ENCODE results near the gene VAMP4.
"Not testable (repeated sequence)": the region's sequence is repeated elsewhere in the genome, so short reads cannot be mapped to it uniquely, and the experiment has no call there.

The VAMP4 gene

DNA sequence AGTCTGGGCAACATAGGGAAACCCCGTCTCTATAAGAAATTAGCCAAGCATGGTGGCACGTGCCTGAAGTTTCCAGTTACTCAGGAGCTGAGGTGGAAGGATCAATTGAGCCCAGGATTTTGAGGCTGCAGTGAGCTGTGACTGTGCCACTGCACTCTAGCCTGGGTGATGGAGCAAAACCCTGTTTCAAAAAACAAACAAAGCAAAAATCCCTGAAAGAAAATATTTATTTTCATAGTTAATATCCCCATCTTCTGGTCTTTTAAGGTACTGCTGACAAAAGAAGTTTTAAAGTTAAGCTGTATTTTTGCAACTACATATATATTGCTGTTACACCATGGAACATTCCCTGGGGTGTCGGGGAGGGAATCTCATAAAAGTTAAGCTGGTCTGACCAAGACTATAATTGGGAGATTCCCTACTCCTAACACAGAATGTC, 26.0 kb downstream of the VAMP4 start:
- in situ Hi-C loops (cut with HindIII; ENCODE audit: low sequenced_read_pairs): no loop called here
- DNase-seq (ENCODE audit: low read depth): no peak
- TF ChIP-seq, protein P1, sequence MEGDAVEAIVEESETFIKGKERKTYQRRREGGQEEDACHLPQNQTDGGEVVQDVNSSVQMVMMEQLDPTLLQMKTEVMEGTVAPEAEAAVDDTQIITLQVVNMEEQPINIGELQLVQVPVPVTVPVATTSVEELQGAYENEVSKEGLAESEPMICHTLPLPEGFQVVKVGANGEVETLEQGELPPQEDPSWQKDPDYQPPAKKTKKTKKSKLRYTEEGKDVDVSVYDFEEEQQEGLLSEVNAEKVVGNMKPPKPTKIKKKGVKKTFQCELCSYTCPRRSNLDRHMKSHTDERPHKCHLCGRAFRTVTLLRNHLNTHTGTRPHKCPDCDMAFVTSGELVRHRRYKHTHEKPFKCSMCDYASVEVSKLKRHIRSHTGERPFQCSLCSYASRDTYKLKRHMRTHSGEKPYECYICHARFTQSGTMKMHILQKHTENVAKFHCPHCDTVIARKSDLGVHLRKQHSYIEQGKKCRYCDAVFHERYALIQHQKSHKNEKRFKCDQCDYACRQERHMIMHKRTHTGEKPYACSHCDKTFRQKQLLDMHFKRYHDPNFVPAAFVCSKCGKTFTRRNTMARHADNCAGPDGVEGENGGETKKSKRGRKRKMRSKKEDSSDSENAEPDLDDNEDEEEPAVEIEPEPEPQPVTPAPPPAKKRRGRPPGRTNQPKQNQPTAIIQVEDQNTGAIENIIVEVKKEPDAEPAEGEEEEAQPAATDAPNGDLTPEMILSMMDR (IDR thresholded peaks at IDR 0.05; ENCODE audit: low read depth, low read length, missing control alignments): peak; percentile 23
- no peak overlapping the region for H3K4me3 ChIP-seq (ENCODE audit: low read depth, low read length)

DNA sequence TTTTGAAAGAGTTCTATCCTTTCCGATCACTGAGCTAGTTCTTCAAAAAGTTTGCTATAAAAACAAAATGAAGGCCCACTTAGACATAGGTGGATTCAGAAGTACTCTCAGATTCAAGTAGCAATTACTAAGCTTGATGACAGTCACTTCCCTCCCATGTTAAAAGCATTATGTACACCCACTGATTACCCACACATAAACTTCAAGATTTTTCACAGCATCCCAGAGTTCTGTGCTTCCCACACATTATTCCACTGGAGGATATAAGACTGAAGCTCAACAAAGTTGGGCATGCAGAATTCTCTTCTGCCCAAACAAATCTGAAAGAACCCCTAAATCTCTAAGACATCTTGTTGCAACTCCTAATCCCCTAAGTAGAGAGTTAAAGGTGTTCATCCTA, 29.5 kb downstream of the VAMP4 start:
- H3K4me3 ChIP-seq (ENCODE audit: low read depth, low read length): no peak overlapping the region
- TF ChIP-seq, protein P1 (IDR thresholded peaks at IDR 0.05; ENCODE audit: low read depth, low read length, missing control alignments): no peak
- in situ Hi-C loops (cut with HindIII; ENCODE audit: low sequenced_read_pairs): no loop called here
- no peak for DNase-seq (ENCODE audit: low read depth)

DNA sequence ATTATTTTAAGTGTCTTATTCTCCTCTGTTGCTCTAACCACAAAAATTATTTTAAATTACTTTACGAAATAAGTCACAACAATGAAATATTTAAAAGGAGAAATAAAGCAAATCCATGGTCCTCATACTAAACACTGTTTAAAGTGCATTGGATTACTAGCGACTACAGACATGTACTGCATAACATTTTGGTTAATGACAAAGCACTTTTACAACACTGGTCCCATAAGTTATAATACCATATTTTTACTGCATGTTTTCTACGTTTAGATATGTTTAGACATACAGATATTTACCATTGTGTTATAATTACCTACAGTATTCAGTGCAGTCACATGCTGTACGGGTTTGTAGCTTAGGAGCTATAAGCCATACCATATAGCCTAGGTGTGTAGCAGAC, 30.2 kb downstream of the VAMP4 start:
- TF ChIP-seq, protein P1 (IDR thresholded peaks at IDR 0.05; ENCODE audit: low read depth, low read length, missing control alignments): no peak
- in situ Hi-C loops (cut with HindIII; ENCODE audit: low sequenced_read_pairs): no loop called here
- H3K4me3 ChIP-seq (ENCODE audit: low read depth, low read length): no peak overlapping the region
- no peak for DNase-seq (ENCODE audit: low read depth)

DNA sequence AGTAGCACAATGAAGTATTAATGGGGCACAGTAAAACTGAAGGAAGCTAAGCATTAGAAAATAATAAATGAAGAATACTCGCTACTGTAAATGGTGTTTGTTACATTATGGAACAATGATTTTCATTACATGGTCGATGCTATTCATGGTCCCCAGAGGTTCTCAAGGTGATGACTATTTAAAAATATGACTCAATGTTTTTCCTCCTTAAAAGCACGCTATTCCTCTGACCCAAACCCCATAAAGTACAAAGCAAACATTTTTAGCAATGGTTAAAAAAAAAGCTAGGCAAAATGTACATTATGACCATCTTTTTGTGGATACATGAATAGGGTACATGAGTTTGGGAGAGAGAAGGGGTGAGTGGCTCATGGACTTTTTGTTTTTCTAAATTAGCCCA, 34.3 kb downstream of the VAMP4 start:
- in situ Hi-C loops (cut with HindIII; ENCODE audit: low sequenced_read_pairs): no loop called here
- DNase-seq (ENCODE audit: low read depth): no peak
- H3K4me3 ChIP-seq (ENCODE audit: low read depth, low read length): no peak overlapping the region
- TF ChIP-seq, protein P1 (IDR thresholded peaks at IDR 0.05; ENCODE audit: low read depth, low read length, missing control alignments): no peak

DNA sequence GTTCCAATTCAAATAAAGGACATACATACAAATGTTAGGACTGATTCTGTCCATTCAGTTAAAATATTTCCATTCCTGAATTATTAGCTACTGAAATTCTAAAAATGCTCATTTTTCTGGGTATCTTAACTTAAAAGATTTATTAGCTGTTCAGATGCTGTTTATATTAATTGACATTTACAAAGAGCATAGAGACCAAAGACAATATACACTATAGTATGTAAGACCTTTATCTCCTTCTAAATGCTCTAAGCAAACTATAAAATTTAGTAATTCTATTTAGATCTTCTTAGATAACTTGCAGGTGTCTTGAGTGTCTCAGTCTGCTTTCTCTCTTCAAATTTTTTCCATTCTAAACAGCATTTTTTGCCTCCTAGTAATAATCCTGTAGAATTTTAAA, 39.3 kb downstream of the VAMP4 start:
- TF ChIP-seq, protein P1 (IDR thresholded peaks at IDR 0.05; ENCODE audit: low read depth, low read length, missing control alignments): no peak
- H3K4me3 ChIP-seq (ENCODE audit: low read depth, low read length): no peak overlapping the region
- DNase-seq (ENCODE audit: low read depth): no peak
- in situ Hi-C loops (cut with HindIII; ENCODE audit: low sequenced_read_pairs): no loop called here

DNA sequence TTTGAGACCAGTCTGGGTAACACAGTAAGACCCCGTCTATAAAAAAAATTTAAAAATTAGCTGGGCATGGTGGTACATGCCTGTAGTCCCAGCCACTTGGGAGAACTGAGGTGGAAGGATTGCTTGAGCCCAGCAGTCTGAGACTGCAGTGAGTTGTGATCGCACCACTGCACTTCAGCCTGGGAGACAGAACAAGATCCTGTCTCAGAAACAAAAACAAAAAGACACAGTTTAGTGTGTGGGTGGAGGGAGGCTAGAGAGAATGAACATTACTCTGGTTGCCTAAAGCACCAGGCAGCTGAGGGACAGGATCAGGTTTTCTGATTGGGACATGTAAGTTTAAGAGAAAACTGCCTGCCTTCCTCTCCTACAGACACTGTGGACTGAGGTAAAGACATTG, 42.3 kb downstream of the VAMP4 start:
- no peak overlapping the region for H3K4me3 ChIP-seq (ENCODE audit: low read depth, low read length)
- TF ChIP-seq, protein P1 (IDR thresholded peaks at IDR 0.05; ENCODE audit: low read depth, low read length, missing control alignments): no peak
- in situ Hi-C loops (cut with HindIII; ENCODE audit: low sequenced_read_pairs): no loop called here
- DNase-seq (ENCODE audit: low read depth): no peak

DNA sequence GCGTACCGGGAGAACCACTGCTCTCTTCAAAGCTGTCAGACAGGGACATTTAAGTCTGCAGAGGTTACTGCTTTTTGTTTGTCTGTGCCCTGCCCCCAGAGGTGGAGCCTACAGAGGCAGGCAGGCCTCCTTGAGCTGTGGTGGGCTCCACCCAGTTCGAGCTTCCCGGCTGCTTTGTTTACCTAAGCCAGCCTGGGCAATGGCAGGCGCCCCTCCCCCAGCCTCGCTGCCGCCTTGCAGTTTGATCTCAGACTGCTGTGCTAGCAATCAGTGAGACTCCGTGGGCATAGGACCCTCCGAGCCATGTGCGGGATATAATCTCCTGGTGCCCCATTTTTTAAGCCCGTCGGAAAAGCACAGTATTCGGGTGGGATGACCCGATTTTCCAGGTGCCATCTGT, 46.1 kb downstream of the VAMP4 start:
- H3K4me3 ChIP-seq (ENCODE audit: low read depth, low read length); DNase-seq (ENCODE audit: low read depth); in situ Hi-C loops (cut with HindIII; ENCODE audit: low sequenced_read_pairs): not testable (repeated sequence)

DNA sequence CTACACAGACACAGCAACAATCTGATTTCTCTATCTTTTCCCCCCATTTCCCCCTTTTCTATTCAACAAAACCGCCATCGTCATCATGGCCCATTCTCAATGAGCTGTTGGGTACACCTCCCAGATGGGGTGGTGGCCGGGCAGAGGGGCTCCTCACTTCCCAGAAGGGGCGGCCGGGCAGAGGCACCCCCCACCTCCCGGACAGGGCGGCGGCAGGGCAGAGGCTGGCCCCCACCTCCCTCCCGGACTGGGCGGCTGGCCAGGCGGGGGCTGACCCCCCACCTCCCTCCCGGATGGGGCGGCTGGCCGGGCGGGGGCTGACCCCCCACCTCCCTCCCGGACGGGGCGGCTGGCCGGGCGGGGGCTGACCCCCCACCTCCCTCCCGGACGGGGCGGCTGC, 48.3 kb downstream of the VAMP4 start:
- DNase-seq (ENCODE audit: low read depth); in situ Hi-C loops (cut with HindIII; ENCODE audit: low sequenced_read_pairs); H3K4me3 ChIP-seq (ENCODE audit: low read depth, low read length): not testable (repeated sequence)
